ENCODE results near the gene LCORL.
"Not testable (repeated sequence)": the region's sequence is repeated elsewhere in the genome, so short reads cannot be mapped to it uniquely, and the experiment has no call there.

The LCORL gene

GRCh38 chr4:17875402-17876070 is 146.0 kb downstream of the LCORL start:
- TF ChIP-seq TAF1 (IDR thresholded peaks at IDR 0.05; ENCODE audit: borderline replicate concordance, low read depth, low read length) = no peak
- no peak for TF ChIP-seq POLR2AphosphoS5 (IDR thresholded peaks at IDR 0.05; ENCODE audit: low read depth, low read length)
- TF ChIP-seq POLR2A (IDR thresholded peaks at IDR 0.05; ENCODE audit: low read depth, low read length) = no peak
- DNase-seq (ENCODE audit: insufficient read length) (no peak), FAIRE-seq (peak; percentile 88)

- DNase-seq (ENCODE audit: insufficient read length) (no peak), FAIRE-seq (no peak)
- no peak for TF ChIP-seq TAF1 (IDR thresholded peaks at IDR 0.05; ENCODE audit: borderline replicate concordance, low read depth, low read length)
- TF ChIP-seq POLR2A (IDR thresholded peaks at IDR 0.05; ENCODE audit: low read depth, low read length) = no peak
- no peak for TF ChIP-seq POLR2AphosphoS5 (IDR thresholded peaks at IDR 0.05; ENCODE audit: low read depth, low read length)
Measured at GRCh38 chr4:17869327-17869726, 152.2 kb downstream of the LCORL start.

GRCh38 chr4:17867276-17867675 is 154.3 kb downstream of the LCORL start:
- TF ChIP-seq TAF1 (IDR thresholded peaks at IDR 0.05; ENCODE audit: borderline replicate concordance, low read depth, low read length) (no peak), POLR2A (IDR thresholded peaks at IDR 0.05; ENCODE audit: low read depth, low read length) (no peak), POLR2AphosphoS5 (IDR thresholded peaks at IDR 0.05; ENCODE audit: low read depth, low read length) (no peak)
- DNase-seq (ENCODE audit: insufficient read length) (no peak), FAIRE-seq (no peak)

GRCh38 chr4:17866810-17867209 is 154.7 kb downstream of the LCORL start:
- DNase-seq (ENCODE audit: insufficient read length) (no peak), FAIRE-seq (no peak)
- no peak for TF ChIP-seq POLR2A (IDR thresholded peaks at IDR 0.05; ENCODE audit: low read depth, low read length)
- no peak for TF ChIP-seq POLR2AphosphoS5 (IDR thresholded peaks at IDR 0.05; ENCODE audit: low read depth, low read length)
- TF ChIP-seq TAF1 (IDR thresholded peaks at IDR 0.05; ENCODE audit: borderline replicate concordance, low read depth, low read length) = no peak

GRCh38 chr4:17865866-17866363 is 155.6 kb downstream of the LCORL start:
- no peak for TF ChIP-seq POLR2A (IDR thresholded peaks at IDR 0.05; ENCODE audit: low read depth, low read length)
- TF ChIP-seq TAF1 (IDR thresholded peaks at IDR 0.05; ENCODE audit: borderline replicate concordance, low read depth, low read length) = no peak
- no peak for DNase-seq (ENCODE audit: insufficient read length)

GRCh38 chr4:17861906-17862305 is 159.6 kb downstream of the LCORL start:
- FAIRE-seq; DNase-seq (ENCODE audit: insufficient read length): not testable (repeated sequence)

More at GRCh38 chr4:17865866-17866363, 155.6 kb downstream of the LCORL start:
- no peak for FAIRE-seq

GRCh38 chr4:17859793-17860406 is 161.7 kb downstream of the LCORL start:
- DNase-seq (ENCODE audit: insufficient read length) (no peak), FAIRE-seq (no peak)
- TF ChIP-seq TAF1 (IDR thresholded peaks at IDR 0.05; ENCODE audit: borderline replicate concordance, low read depth, low read length) (no peak), POLR2A (IDR thresholded peaks at IDR 0.05; ENCODE audit: low read depth, low read length) (no peak), POLR2AphosphoS5 (IDR thresholded peaks at IDR 0.05; ENCODE audit: low read depth, low read length) (no peak)

- no peak for FAIRE-seq
Measured at GRCh38 chr4:17854036-17854435, 167.5 kb downstream of the LCORL start.

GRCh38 chr4:17851959-17852358 is 169.6 kb downstream of the LCORL start:
- TF ChIP-seq POLR2A (IDR thresholded peaks at IDR 0.05; ENCODE audit: low read depth, low read length) (no peak), POLR2AphosphoS5 (IDR thresholded peaks at IDR 0.05; ENCODE audit: low read depth, low read length) (no peak), TAF1 (IDR thresholded peaks at IDR 0.05; ENCODE audit: borderline replicate concordance, low read depth, low read length) (no peak)
- FAIRE-seq = no peak
- no peak for DNase-seq (ENCODE audit: insufficient read length)

More at GRCh38 chr4:17854036-17854435, 167.5 kb downstream of the LCORL start:
- TF ChIP-seq TAF1 (IDR thresholded peaks at IDR 0.05; ENCODE audit: borderline replicate concordance, low read depth, low read length) (no peak), POLR2AphosphoS5 (IDR thresholded peaks at IDR 0.05; ENCODE audit: low read depth, low read length) (no peak), POLR2A (IDR thresholded peaks at IDR 0.05; ENCODE audit: low read depth, low read length) (no peak)
- DNase-seq (ENCODE audit: insufficient read length) = no peak

GRCh38 chr4:17850295-17850694 is 171.3 kb downstream of the LCORL start:
- not testable (repeated sequence) for DNase-seq (ENCODE audit: insufficient read length); FAIRE-seq

- no peak for FAIRE-seq
- peak; percentile 14; the same call in 1 of the 2 replicates for TF ChIP-seq POLR2AphosphoS5 (IDR thresholded peaks at IDR 0.05; ENCODE audit: low read depth, low read length)
- TF ChIP-seq POLR2A (IDR thresholded peaks at IDR 0.05; ENCODE audit: low read depth, low read length) = no peak
- DNase-seq (ENCODE audit: insufficient read length) = no peak
Measured at GRCh38 chr4:17846266-17846665, 175.3 kb downstream of the LCORL start.

- FAIRE-seq = no peak
- TF ChIP-seq TAF1 (IDR thresholded peaks at IDR 0.05; ENCODE audit: borderline replicate concordance, low read depth, low read length) (no peak), POLR2AphosphoS5 (IDR thresholded peaks at IDR 0.05; ENCODE audit: low read depth, low read length) (no peak), POLR2A (IDR thresholded peaks at IDR 0.05; ENCODE audit: low read depth, low read length) (no peak)
- no peak for DNase-seq (ENCODE audit: insufficient read length)
Measured at GRCh38 chr4:17823871-17824669, 197.5 kb downstream of the LCORL start.
